Activated CD8-positive, alpha-beta memory T cell treated with anti-CD3 and anti-CD28 coated beads, Interleukin-2, amount 50 U/mL, for 4 hours (primary cell): Measurements from ENCODE around the gene GNAQ.

Experiments
- DNase-seq: peaks from one replicate; pipeline ENCODE4 v3.0.0-alpha.2; 2020

Gene GNAQ

DNA sequence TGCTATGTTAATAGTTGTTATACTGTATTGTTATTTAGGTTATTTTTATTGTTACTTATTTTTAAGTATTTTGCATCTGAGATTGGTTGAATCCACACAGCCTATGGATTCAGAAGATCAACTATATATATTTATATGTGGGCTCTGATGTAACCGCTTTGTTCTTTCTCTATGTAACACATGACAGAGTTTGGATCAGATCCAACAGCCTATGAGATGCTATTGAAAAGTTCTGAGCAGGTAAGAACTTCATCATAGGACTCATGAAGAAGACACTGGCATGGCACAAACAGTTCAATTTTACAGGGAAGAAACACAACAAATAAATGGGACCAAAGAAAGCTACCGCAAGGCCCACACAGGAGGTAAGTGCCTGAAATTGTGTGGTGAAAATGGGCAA lies 93.4 kb downstream of the GNAQ start:
- DNase-seq = no peak

DNA sequence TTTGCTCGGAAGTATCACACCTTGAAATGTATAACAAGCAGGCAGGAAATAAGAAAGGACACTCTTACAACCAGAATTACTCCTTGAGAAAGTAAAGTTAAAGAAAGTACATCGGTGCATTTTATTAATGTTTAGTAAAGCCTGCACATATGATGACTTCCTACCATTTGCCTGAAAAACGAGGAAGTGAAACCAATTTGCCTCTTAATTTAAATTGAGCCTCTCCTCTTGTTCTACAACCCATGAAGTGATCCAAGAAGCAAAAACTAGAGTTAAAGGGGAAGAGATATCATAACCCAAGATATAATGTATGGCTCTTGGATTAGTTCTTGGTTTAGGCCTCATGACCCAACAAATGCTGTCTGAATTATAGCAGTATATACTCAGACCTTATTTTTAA lies 95.6 kb downstream of the GNAQ start:
- no peak for DNase-seq

DNA sequence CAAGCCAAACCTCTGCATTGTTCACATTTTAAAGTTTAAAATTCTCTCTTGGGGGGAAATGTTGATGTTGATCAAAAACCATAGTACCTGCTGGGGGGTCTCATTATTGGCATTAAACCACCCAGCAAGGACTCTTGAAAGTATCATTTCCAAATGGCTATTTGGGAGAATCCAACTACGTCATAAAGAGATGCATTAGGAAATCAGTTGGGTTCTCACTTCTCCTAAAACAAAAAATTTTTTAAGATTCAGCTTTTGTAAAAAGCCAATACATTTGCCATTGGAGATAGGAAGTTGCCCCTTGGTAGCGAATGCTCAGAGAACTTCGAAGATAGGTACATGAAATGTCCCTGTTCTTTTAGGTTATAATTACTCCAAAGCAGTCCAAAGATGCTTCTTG lies 96.4 kb downstream of the GNAQ start:
- no peak for DNase-seq

DNA sequence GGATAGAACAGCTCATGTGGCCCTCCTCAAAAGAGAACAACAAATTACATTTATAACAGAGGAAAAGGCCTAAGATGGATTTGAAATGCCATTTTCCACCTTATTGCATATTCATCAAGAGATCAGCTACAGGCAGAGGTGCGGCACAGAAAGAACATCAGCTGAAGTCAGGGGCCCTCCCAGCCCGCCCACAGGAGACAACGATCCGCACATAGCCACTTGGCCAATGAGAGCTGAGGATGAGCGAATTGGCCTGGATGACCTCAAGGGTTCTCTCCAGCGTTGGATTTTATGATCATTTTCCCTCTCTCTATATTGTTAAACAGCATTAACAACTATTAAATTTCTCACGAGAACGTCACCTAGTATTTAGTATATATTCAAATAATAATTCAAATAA lies 97.6 kb downstream of the GNAQ start:
- DNase-seq = no peak

DNA sequence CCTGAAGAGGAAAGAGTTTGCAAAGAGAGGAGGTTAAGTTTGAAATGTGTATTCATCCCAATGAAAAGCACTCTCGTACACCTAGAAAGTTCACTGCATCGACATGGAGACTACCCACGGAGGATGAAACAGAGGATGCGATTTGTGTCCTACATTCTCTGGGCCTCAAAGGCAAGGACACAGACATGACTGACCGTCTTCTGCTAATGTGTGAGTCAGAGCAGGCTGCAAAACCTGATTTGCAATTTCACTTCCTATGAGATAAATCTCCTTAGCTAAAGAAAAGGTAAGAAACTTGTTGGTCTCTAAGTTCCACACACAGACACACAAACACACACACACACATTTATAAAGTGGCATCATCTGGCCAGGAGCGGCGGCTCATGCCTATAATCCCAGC lies 98.6 kb downstream of the GNAQ start:
- no peak for DNase-seq

DNA sequence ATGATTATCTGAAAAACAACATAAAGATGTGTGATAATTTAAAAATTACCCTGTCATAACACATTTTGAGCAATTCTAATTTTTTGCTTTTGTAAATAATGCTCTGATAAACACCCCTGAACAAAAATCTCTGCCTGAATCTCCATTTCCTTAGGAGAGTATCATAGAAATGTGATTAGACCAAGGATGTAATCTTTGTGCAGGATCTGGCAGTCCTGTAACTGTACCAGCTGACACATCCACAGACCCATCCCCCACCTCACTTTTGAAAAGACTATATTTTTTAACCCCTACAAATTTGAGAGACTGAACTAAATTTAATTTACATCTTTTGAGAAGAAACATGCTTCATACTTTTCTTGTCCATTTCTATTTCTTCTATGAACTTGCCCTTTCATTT lies 101.7 kb downstream of the GNAQ start:
- no peak for DNase-seq

DNA sequence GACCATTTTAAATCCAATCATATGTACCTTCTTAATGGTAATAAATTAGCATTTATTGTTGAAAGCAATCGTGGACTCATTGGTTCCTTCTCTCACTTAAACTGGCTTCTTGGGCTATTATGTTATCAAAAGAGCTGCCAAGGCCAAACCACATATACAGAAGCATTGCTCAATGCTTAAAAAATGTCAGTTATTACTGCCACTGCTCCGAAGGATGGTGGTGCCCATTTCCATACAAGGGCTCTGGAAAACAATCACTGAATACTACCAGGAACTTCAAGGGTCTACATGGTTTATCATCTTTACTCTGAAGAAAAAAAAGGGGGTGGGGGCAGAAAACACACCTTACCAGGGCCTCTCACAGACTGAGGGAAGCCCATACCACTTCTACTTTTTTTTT lies 104.3 kb downstream of the GNAQ start:
- no peak for DNase-seq

DNA sequence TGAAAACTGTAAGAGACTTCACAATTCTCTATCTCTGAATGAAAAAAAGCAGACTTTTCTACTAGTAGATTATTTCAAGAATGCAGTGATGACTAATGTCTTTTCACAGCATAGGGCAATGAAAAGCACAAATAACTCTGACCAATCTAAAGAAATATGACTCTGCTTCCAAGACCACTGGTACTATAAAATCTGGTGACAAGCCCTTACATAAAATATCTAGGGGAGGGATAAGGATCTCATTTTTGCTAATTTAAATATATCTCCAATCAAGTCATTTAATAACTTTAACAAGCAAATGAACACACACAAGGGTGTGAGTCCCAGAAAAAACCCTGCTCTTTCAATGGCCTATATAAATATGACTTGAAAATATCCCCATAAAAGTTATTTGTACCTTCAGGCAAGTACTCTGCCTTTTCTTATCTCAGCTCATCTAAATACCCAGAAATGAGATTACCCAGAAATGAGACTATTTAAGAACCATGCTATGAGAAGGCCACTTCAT lies 105.2 kb downstream of the GNAQ start:
- no peak for DNase-seq

DNA sequence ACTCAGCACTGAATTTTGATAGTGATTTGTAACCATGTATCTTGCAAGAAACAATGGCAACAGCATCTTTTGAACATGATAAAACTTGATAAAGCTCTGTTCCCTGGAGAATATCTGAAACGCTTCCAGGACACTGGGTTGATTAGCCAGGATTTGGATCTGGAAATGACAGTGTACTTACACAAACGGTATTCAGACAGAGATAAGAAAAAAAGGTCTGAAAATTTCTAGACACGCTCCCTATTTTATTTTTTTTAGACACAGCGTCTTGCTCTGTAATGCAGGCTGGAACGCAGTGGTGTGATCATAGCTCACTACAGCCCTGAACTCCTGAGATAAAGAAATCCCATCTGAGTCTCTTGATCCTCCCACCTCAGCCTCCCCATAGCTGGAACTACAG lies 109.0 kb downstream of the GNAQ start:
- no peak for DNase-seq

DNA sequence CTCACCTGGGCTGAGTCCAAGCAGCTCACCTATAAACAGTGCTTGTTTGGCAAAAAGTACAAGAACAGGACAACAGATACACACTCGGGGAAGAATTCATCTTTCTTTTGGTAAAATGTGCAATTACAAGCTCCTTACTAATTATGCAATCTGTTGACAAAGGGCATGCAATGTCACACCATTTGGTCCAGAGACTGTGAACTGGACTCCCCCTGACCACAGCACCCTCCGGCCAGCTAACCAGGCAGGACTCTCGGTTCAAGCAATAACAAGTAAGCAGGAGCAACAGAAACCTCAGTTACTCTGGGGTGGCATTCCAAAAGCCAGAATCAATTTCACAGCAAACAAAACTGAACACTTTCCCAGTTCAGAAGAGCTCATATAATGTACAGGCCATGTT lies 113.8 kb downstream of the GNAQ start:
- no peak for DNase-seq

DNA sequence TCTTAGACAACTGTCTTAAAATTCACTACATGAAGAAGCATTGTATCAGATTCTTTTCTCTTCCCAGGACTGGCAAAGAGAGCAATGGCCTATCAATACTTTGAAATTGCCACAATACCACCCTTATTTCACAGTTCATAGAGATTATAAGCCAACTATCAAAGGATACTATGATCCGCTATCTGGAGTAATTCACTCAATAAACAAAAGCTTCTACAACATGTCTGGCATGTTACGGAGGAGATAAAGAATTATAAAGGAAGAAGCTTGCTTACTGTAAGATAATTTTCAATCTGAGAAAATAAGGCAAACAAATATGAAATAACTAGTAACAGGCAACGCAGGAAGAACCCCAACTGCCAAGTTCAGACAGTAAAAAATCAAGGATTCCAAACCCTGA lies 114.8 kb downstream of the GNAQ start:
- no peak for DNase-seq

DNA sequence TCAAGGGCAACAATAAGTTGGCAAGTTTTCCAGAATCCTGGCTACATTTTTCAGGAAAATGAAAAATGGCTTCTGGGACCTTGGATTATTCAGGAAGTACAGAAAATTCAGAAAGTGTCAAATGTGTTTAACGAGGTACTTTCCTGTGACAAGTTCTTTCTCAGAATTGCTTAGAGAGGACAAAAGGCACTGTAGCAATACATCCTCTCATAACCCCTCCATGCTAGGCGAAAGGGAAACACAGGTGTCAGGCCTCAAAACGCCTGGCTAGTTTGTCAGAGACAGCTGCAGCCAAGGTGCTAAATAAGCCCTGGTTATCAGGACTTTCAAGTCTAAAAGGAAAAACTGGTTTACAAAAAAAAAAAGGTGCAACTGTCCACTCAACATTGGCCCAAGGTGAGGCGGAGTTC lies 115.2 kb downstream of the GNAQ start:
- DNase-seq = no peak

DNA sequence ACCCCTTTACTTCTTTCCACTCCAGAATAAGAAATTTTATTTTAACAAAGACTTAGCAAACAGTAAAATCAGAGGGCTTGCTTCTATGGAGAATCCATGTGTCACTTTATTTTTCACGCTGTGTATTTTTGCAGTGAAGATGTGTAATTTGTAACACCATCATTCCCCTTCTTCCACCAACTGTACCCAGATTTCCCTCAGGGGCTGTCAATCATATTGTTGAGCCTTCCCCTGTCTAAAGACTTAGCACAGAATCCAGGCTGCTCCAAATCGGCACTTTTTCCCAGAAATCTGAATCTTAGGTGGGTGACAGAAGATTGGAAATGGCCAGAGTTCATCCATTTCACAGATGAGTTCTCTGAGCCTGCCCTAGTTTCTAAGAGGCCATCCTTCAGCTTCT lies 115.9 kb downstream of the GNAQ start:
- no peak for DNase-seq

DNA sequence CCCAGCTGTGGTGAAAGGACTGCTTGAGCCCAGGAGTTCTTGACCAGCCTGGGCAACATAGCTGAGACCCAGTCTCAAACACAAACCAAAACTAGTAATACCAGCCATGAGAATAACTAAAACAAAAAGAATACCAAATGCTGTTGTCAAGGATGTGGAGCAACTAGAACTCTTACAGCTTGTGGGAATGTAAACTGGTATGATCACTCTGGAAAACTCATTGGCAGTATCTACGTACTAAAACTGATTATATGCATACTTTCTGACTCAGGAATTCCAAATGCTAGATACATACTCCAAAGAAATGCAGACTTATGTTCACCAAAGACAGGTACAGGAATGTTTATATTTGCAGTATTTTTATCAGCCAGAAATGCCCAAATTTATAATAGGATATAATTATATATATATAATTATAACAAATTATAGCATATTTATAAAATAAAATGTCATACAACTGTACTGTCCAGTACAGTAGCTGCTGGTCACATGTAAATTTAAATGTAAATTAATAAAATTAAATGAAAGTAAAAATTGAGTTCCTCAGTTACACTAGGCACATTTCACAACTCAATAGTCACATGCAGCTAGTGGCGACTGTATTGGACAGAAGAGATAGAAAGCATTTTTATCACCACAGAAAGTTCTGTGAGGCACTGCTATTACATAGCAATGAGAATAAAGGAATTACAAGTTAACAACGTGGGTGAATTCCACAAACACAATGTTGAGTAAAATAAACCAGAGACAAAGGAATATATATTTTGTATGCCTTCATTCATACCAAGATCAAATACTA lies 118.5 kb downstream of the GNAQ start:
- DNase-seq = no peak

DNA sequence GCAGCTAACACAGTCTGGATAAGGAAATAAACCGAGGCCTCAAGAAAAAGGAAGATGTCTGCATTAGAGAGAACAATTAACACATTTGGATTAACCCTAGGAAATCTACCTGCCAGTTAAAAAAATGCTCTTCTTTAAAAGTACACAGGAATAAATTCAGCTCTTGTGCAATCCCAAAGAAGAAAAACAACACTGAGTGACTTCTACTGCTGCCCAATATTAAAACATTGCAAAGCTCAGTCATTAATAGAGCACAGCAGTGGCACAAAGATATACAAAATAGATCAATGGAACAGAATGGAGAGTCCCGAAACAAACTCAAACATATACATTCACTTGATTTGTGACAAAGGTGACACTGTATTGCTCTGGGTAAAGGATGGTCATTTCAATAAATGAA lies 119.7 kb downstream of the GNAQ start:
- DNase-seq = no peak

DNA sequence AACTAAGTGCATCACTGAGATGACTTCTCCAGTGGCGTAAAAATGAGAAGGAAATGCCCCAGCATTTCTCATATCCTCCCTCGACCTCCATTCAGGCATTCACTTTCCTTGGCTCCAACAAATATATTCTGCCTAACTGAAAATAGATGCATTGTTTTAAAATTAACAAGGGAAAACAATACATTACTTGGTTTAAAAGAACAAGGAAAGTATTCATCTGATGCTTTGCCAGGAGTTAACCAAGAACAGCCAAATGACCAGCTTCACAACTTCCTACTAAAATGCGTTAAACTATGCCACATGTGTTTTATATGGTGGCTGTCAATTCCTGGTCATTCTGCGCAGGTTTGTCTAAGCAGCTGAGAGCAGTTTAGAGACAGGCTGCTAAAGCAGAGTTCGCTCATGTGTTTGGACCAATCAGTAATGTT lies 121.4 kb downstream of the GNAQ start:
- no peak for DNase-seq

DNA sequence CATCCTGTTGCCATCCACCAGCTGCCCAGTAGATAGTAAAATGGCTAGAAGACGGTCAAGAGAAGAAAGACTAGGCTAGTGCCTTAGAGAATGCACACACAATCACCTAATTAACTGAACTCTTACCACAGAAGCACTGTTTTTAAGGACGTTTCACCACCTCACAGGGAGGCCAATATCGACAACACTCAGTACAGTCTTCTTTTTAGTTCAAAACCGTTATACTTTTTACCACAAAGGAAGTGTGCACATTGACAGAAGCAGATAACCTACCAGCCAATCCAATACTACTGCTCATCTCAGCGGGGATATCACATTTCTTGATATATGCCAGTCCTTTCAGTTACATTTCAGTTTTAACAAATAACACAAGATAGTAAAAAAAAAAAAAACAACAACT lies 122.3 kb downstream of the GNAQ start:
- no peak for DNase-seq

DNA sequence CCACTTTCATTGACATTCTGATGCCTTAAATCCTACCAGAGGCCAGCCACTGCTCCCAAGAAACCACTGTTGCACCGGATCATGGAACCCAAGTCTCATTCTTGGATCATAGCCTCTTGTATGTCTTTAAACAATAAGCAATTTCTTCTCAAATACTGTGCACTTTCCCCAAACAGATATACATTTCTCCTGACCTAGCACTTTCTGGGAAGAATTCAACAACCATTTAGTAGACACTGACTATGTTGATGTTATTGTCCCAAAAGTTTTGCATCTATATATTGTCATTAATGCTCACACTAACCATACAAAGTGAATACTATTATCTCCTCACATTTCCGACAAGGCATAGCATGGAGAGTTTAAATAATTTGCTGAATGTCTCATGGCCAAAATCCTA lies 123.3 kb downstream of the GNAQ start:
- DNase-seq = no peak

DNA sequence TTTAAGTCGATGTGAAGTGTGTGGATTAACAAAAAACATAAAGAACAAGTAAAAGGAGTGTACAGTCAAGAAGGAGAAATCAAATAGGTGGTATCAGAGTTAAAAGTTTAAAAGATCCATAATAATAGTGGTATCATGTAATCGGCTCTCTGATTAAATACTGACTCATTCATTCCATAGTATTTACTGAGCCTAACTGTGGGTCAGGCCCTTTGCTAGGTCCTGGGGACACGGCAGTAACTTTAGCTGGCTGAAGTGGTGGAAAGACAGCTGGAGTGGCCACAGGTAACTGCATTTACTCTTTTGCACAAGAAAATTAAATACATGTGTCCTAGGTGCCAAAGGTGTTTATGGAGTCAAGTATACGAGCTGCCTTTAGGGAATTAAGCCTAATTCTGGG lies 124.0 kb downstream of the GNAQ start:
- DNase-seq = no peak

DNA sequence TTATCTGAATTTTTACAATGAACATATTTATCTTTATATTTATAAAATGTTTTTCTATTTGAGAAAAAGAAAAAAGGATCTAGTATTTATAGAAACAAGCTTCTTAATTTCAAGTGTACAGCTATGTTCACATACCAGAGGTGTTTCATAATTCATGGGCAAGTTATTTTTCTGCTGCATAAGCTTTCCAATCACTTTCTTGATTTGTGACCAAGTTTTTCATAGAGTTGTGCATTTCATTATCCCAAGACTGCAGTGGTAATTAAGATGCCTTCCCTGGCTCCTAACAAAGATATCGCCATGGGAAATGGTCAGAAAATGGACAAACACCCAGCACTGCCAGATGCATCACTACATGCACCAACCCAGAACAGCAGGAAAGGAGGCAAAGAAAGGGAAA lies 124.6 kb downstream of the GNAQ start:
- no peak for DNase-seq

DNA sequence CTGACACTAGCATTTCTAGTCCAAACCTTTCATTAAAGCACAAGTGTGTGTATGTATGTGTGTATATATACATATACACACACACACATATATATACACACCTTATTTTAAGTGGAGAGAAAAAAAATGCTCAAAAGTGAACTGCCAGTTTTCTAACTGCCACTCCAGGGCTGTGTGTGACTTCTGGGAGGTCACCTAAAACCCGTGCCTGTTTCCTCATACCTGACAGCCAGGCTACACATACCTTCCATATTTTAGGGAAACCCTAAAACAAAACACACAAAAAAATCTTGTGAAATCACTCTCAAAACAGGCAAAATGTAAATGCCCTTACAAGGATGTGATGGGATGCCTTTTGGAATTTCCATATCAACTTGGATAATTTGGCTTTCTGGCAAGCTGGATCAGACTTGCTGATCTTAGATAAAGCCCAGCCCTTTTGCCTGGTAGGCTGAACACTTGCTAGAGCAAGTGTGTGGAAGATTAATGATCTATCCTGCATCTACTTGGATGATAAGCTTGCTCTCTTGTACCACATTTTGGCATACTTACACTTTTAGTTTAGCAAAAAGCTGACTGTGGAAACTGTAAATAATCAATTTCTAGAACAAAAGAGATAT lies 127.8 kb downstream of the GNAQ start:
- no peak for DNase-seq

DNA sequence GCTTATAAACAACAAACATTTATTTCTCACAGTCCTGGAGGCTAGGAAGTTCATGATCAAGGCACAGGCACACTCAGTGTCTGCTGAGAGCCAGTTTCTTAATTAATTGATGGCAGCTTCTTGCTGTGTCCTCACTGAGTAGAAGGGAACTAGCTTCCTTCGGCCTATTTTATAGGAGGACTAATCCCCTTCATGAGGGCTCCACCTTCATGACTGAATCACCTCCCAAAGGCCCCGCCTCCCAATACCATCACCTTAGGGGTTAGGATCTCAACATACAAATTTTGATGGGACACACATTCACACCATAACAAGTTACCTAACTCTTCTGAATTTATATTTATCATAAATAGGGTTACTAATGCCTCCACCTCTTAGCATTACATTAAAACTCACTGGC lies 129.8 kb downstream of the GNAQ start:
- no peak for DNase-seq

DNA sequence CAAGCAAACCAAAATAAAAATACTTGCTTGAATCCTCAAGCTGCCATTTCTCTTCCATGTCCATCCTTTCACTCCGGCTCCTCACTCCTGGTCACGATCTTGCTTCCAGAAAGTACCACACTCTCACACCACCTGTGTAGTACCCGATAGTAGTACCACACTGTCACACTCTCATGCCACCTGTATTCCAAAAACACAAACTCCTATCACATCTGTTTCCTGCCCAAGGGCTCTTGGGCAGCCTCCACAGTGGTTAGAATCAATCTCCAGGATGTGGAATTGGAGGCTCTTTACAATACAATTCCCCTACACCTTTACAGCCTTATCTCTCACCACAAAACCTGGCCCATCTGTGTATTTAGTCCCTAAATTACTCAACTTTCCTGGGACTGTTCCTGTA lies 130.6 kb downstream of the GNAQ start:
- no peak for DNase-seq

DNA sequence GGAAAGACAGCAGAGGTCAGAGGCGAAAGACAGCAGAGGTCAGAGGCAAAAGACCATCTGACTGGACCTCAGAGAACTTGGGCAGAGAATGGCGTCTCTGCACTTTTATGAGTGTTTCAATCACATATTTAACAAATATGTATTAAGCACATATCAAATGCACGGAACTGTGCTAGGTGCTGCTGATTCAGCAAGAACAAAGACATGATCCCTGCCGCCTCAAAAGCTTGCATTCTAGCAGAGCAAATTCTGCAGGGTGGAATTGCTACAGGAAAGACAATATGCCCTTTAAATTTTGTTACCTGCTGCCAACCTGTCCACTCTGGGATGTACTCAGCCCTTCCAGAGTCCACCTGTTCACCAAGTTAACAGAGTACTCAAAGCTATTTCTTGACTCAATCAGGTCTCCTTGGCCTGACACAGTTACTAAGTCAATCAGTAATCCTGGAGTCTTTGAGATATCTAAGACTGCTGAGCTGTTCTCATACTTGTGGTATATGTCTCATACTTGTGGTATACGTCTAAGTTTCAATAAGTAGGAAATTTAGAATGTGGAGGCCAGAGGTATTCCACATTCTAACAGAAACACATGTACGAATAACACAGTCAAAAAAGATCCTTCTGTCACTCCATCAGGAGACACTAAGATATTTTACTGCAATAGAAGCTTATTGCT lies 131.8 kb downstream of the GNAQ start:
- no peak for DNase-seq
